Mesendoderm (in vitro differentiated cells): ENCODE results near the gene HADHA.
A peak's percentile ranks its signal among the peaks of the same experiment; 100 is the strongest.

ENCODE experiments used
- DNase-seq: peaks from one replicate; pipeline ENCODE4 v3.0.0; 2013
- H2AK5ac ChIP-seq: 2 replicates; pipeline ENCODE4 v1.6.1; 2013; ENCODE audit warnings: low read length, inconsistent platforms
- H2BK120ac ChIP-seq: 2 replicates; pipeline ENCODE4 v1.6.1; 2013; ENCODE audit warnings: low read depth, mild to moderate bottlenecking, low read length, moderate library complexity, mixed read lengths
- H2BK15ac ChIP-seq: replicated peaks from 2 replicates; pipeline ENCODE4 v1.6.1; 2013; ENCODE audit warnings: low read depth, mild to moderate bottlenecking, moderate library complexity
- H2BK5ac ChIP-seq: 2 replicates; pipeline ENCODE4 v1.6.1; 2013; ENCODE audit warnings: low read length, inconsistent platforms
- H3K18ac ChIP-seq: 2 replicates; pipeline ENCODE4 v1.6.1; 2013; ENCODE audit warnings: mild to moderate bottlenecking, low read length, mixed read lengths
- H3K23ac ChIP-seq: one replicate; pipeline ENCODE4 v1.6.1; 2013; ENCODE audit warnings: low read length
- H3K27ac ChIP-seq: 2 replicates; pipeline ENCODE4 v1.5.1; 2013; ENCODE audit warnings: low read depth, mild to moderate bottlenecking, inconsistent platforms, low read length, moderate library complexity
- H3K27me3 ChIP-seq: 2 replicates; pipeline ENCODE4 v1.6.1; 2013; ENCODE audit warnings: low read length, control low read depth, mild to moderate bottlenecking, inconsistent platforms; ENCODE audit not compliant: insufficient read depth, poor library complexity
- H3K36me3 ChIP-seq: 2 replicates; pipeline ENCODE4 v1.6.1; 2013; ENCODE audit warnings: low read length, inconsistent platforms; ENCODE audit not compliant: control insufficient read depth, insufficient read depth
- H3K4ac ChIP-seq: one replicate; pipeline ENCODE4 v1.6.1; 2013; ENCODE audit warnings: low read depth, mild to moderate bottlenecking, low read length, moderate library complexity
- H3K4me1 ChIP-seq: 2 replicates; pipeline ENCODE4 v1.6.1; 2013; ENCODE audit warnings: low read depth, low read length, inconsistent platforms; ENCODE audit not compliant: control insufficient read depth
- H3K4me2 ChIP-seq: 2 replicates; pipeline ENCODE4 v1.6.1; 2013; ENCODE audit warnings: low read length
- H3K4me3 ChIP-seq: 2 replicates; pipeline ENCODE4 v1.5.1; 2013; ENCODE audit warnings: mild to moderate bottlenecking, low read length
- H3K56ac ChIP-seq: one replicate; pipeline ENCODE4 v1.6.1; 2013; ENCODE audit warnings: low read length
- H3K79me1 ChIP-seq: 2 replicates; pipeline ENCODE4 v1.6.1; 2013; ENCODE audit warnings: low read length, inconsistent platforms
- H3K79me2 ChIP-seq: 2 replicates; pipeline ENCODE4 v1.6.1; 2013; ENCODE audit warnings: mild to moderate bottlenecking, low read length; ENCODE audit not compliant: control insufficient read depth, insufficient read depth
- H3K9ac ChIP-seq: 2 replicates; pipeline ENCODE4 v1.6.1; 2013; ENCODE audit warnings: low read length, inconsistent platforms
- H4K5ac ChIP-seq: one replicate; pipeline ENCODE4 v1.6.1; 2013; ENCODE audit warnings: low read length
- H4K8ac ChIP-seq: one replicate; pipeline ENCODE4 v1.6.1; 2013; ENCODE audit warnings: low read depth, mild to moderate bottlenecking, control low read depth, low read length, moderate library complexity
- WGBS: extraction: QIAGEN DNeasy Blood & Tissue Kit; methylation state at CpG from one replicate; pipeline ENCODE4 v1.1.7; 2013; ENCODE audit warnings: low lambda C conversion rate, missing lambda C conversion rate; ENCODE audit not compliant: insufficient coverage; ENCODE audit errors: extremely low coverage; 5-methylcytosine and 5-hydroxymethylcytosine counted together

The HADHA gene

GRCh38 chr2:26215833-26216232, 28.6 kb downstream of the HADHA start:
- H2BK15ac ChIP-seq = no peak overlapping the region
- H3K56ac ChIP-seq = no peak overlapping the region
- H4K8ac ChIP-seq = no peak overlapping the region
- H3K18ac ChIP-seq = no peak overlapping the region
- no peak overlapping the region for H3K27ac ChIP-seq
- no peak overlapping the region for H3K4me3 ChIP-seq
- H3K36me3 ChIP-seq = peaks cover 6% of the 10 kb centered on the region
- H3K4me2 ChIP-seq = no peak overlapping the region
- H2BK120ac ChIP-seq = no peak overlapping the region
- H3K79me2 ChIP-seq = no peaks in the 10 kb centered on the region
- no peaks in the 10 kb centered on the region for H3K27me3 ChIP-seq
- no peaks in the 10 kb centered on the region for H3K4me1 ChIP-seq
- H2AK5ac ChIP-seq = no peak overlapping the region
- H3K9ac ChIP-seq = no peak overlapping the region
- DNase-seq = no peak
- no CpG with 5 or more reads among the region's 1 CpG for WGBS
- no peak overlapping the region for H2BK5ac ChIP-seq
- H3K23ac ChIP-seq = no peak overlapping the region
- no peaks in the 10 kb centered on the region for H3K79me1 ChIP-seq
- H4K5ac ChIP-seq = no peak overlapping the region
- H3K4ac ChIP-seq = no peak overlapping the region

GRCh38 chr2:26214759-26215158, 29.7 kb downstream of the HADHA start:
- DNase-seq = no peak
- no peak overlapping the region for H3K4me3 ChIP-seq
- H2AK5ac ChIP-seq = no peak overlapping the region
- H3K4me1 ChIP-seq = no peaks in the 10 kb centered on the region
- no peaks in the 10 kb centered on the region for H3K27me3 ChIP-seq
- H3K18ac ChIP-seq = no peak overlapping the region
- H3K79me1 ChIP-seq = no peaks in the 10 kb centered on the region
- no peak overlapping the region for H3K9ac ChIP-seq
- H3K36me3 ChIP-seq = peaks cover 4% of the 10 kb centered on the region
- H3K79me2 ChIP-seq = no peaks in the 10 kb centered on the region
- H3K27ac ChIP-seq = no peak overlapping the region
- no peak overlapping the region for H3K4ac ChIP-seq
- no peak overlapping the region for H2BK15ac ChIP-seq
- no peak overlapping the region for H3K56ac ChIP-seq
- H3K4me2 ChIP-seq = no peak overlapping the region
- H2BK5ac ChIP-seq = no peak overlapping the region
- no peak overlapping the region for H2BK120ac ChIP-seq
- no peak overlapping the region for H4K8ac ChIP-seq
- WGBS = no CpG with 5 or more reads among the region's 1 CpG
- H4K5ac ChIP-seq = no peak overlapping the region
- no peak overlapping the region for H3K23ac ChIP-seq

GRCh38 chr2:26212011-26212410, 32.4 kb downstream of the HADHA start:
- Histone ChIP-seq H2BK120ac (no peak overlapping the region), H3K4me3 (no peak overlapping the region), H4K5ac (no peak overlapping the region), H3K18ac (no peak overlapping the region), H4K8ac (no peak overlapping the region), H2BK5ac (no peak overlapping the region), H3K4me2 (no peak overlapping the region), H3K36me3 (peaks cover 9% of the 10 kb centered on the region), H3K27me3 (no peaks in the 10 kb centered on the region), H3K79me2 (no peaks in the 10 kb centered on the region), H3K27ac (no peak overlapping the region), H3K9ac (no peak overlapping the region), H3K56ac (no peak overlapping the region), H2AK5ac (no peak overlapping the region), H3K4ac (no peak overlapping the region), H3K23ac (no peak overlapping the region), H3K79me1 (no peaks in the 10 kb centered on the region), H3K4me1 (no peaks in the 10 kb centered on the region), H2BK15ac (no peak overlapping the region)
- WGBS = no CpG with 5 or more reads among the region's 5 CpGs
- no peak for DNase-seq

GRCh38 chr2:26203906-26204305, 40.5 kb downstream of the HADHA start:
- Histone ChIP-seq H3K9ac (no peak overlapping the region), H4K5ac (no peak overlapping the region), H3K79me2 (no peaks in the 10 kb centered on the region), H4K8ac (no peak overlapping the region), H2BK5ac (no peak overlapping the region), H3K27ac (peak overlapping the region; percentile 18), H3K4me1 (peaks cover 4% of the 10 kb centered on the region), H3K4ac (no peak overlapping the region), H3K18ac (no peak overlapping the region), H3K56ac (peak overlapping the region; percentile 8), H2AK5ac (no peak overlapping the region), H3K36me3 (peaks cover 9% of the 10 kb centered on the region), H2BK15ac (no peak overlapping the region), H2BK120ac (no peak overlapping the region), H3K23ac (no peak overlapping the region), H3K4me3 (no peak overlapping the region), H3K79me1 (no peaks in the 10 kb centered on the region), H3K27me3 (no peaks in the 10 kb centered on the region), H3K4me2 (no peak overlapping the region)
- WGBS = no CpG with 5 or more reads among the region's 7 CpGs
- no peak for DNase-seq

- Histone ChIP-seq H3K23ac (no peak overlapping the region), H2BK15ac (no peak overlapping the region), H3K9ac (no peak overlapping the region), H3K27me3 (no peaks in the 10 kb centered on the region), H3K56ac (peak overlapping the region; percentile 45), H3K36me3 (peaks cover 5% of the 10 kb centered on the region), H4K8ac (no peak overlapping the region), H4K5ac (no peak overlapping the region), H3K4ac (peak overlapping the region; percentile 62), H3K4me3 (no peak overlapping the region), H3K4me1 (peaks cover 4% of the 10 kb centered on the region), H2BK120ac (no peak overlapping the region), H2BK5ac (peak overlapping the region; percentile 21), H3K18ac (peak overlapping the region; percentile 36), H3K27ac (peak overlapping the region; percentile 49), H3K4me2 (no peak overlapping the region), H2AK5ac (no peak overlapping the region), H3K79me2 (no peaks in the 10 kb centered on the region), H3K79me1 (no peaks in the 10 kb centered on the region)
- no CpG with 5 or more reads among the region's 1 CpG for WGBS
- no peak for DNase-seq
These were observed 41.4 kb downstream of the HADHA start for GRCh38 chr2:26202981-26203490.

GRCh38 chr2:26197516-26197915, 46.9 kb downstream of the HADHA start:
- Histone ChIP-seq H3K4me2 (no peak overlapping the region), H3K56ac (no peak overlapping the region), H3K4ac (no peak overlapping the region), H3K79me2 (no peaks in the 10 kb centered on the region), H3K27me3 (no peaks in the 10 kb centered on the region), H4K8ac (no peak overlapping the region), H3K23ac (no peak overlapping the region), H3K79me1 (no peaks in the 10 kb centered on the region), H2AK5ac (no peak overlapping the region), H3K4me1 (no peaks in the 10 kb centered on the region), H3K27ac (no peak overlapping the region), H3K18ac (no peak overlapping the region), H2BK120ac (no peak overlapping the region), H2BK15ac (no peak overlapping the region), H4K5ac (no peak overlapping the region), H3K36me3 (peaks cover 11% of the 10 kb centered on the region), H2BK5ac (no peak overlapping the region), H3K4me3 (no peak overlapping the region), H3K9ac (no peak overlapping the region)
- no peak for DNase-seq
- no CpG with 5 or more reads among the region's 4 CpGs for WGBS
